GM11168 (cell line): ENCODE data around the gene ZNF275.

ENCODE experiments used
- in situ Hi-C: fragments of 300-500 bp; cut with MboI; formaldehyde crosslinking; loops from one replicate; pipeline ENCODE4 v1.12.0; 2022; ENCODE audit warnings: low sequenced_read_pairs; ENCODE audit not compliant: unreplicated experiment

The ZNF275 gene

DNA sequence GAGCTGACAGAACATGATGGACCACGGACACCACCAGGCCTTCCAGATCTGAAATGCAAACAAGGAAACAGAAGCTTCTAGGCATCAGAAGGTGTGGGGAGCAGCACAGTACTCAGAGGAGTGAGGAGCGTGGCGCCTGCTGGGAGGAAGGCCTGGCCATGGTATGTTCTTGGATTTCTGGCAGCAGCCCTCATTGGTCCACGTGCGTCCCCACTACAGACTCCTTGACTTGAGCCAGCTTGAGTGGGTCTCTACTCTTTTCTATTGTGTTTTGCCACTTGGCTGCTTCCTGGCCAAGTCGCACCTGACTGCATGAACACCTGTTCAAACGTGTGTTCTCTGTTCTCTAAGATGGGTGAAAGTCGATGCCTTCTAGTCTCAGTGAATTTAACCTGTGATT lies 18.0 kb downstream of the ZNF275 start:
- in situ Hi-C loops = no loop called here

DNA sequence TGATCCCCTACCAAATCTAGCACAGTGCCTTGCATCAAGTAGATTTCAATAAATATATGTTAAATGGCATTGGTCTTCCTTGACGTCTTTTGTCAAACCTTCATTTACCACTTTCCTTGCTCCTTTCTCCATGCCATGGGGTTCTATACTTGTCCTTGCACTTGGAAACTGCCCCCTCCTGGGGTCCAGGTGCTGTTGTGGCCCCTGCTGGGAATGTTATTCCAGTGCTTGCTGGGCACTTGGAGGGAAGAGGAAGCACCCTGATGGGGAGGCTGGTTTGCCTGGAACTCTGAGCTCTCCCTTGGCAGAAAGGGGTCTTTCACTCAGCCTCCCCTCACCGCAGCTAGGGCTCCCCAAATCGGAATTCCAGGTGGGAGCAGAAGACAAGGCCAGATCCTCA lies 18.9 kb downstream of the ZNF275 start:
- in situ Hi-C loops = no loop called here

DNA sequence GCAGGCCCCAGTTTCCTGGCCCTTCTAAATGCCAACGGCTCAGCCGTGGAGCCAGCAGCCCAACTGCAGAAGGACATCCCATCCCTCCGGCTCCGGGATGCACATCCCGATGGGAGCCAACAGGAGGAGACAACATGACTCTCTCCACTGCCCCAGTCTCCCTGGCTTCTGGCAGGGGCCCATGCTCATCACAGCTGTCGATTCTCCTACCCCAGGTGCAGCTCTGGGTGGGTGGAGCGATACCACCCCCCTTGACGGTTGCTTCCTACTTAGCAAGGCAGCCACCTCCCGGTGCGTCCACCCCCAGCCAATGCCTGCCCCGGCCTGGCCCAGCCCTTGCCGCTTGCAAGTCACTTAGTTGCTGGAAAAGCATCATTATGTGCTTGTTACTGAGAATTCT lies 19.5 kb downstream of the ZNF275 start:
- in situ Hi-C loops = no loop called here

DNA sequence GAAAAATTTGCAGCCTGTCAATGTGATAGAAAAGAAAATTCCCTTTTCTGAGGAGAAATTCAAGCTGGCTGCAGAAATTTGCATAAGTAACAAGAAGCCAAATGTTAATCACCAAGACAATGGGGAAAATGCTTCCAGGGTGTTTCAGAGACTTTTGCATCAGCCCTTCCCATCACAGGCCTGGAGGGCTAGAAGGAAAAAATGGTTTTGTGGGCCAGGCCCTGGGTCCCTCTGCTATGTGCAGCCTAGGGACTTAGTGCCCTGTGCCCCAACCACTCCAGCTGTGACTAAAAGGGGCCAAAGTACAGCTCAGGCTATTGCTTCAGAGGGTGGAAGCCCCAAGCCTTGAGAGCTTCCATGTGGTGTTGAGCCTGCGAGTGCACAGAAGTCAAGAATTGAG lies 23.9 kb downstream of the ZNF275 start:
- in situ Hi-C loops = no loop called here

DNA sequence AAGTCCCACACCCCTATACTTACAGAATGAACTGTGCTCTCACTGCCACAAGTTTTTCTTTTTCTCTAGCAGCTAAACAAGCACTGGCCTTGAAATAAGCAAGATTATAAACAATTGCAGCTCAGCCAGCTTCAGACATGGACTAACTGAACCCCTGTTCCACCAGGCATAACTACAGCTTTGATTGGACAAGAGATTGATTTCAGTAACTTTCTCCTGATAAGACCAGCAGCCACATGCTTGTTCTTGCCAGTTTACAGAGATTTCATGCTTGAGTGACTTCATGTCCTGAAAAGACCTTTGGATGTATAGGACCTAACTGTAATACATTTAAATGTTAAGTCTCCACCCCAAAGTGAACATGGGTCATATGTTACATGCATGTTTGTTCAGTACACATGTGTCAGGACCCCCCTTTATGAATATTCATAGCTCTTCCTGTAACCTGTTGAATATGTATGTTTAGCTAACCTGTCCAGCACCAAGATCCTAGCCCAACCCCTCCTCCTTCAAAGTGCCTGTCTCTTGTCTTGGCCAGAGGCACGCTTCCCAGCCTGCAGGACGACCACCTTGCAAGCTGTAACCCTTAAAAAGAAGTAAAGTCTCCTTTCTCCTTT lies 27.9 kb downstream of the ZNF275 start:
- in situ Hi-C loops = no loop called here

DNA sequence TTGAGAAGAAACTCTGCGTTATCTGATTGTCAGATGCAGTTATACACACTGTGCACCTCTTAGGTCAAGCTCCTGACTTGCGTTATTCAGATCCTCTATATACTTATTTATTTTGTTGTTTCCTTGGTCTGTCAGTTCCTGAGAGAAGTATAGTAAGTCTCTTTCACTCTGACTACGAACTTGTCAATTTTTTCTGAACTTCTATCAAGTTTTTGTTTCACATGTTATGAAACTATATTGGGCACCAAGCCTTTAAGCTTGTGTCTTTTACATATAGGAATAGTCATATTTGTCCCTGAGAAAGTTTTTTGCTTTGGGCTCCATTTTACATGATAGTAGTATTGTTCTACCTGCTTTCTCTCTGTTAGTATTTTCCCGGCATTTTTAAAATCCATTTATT lies 31.7 kb downstream of the ZNF275 start:
- in situ Hi-C loops = no loop called here

DNA sequence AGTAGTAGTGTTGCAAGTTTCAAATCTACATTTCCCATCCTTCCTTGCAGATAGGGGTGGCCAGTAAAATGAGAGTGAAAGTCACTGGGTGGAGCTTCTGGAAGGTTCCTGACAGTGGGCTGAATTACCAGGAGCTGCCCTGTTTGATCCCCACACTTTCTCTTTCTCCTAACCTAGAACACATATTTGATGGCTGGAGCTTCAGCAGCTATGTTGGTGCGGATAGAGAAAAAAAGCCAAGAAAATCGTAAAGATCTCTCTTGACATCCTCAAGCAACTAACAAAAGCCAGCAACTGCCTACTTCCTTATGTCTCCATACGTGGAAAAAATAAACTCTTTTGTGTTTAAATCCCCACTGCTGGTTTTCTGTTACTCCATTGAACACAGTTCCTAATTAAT lies 32.2 kb downstream of the ZNF275 start:
- in situ Hi-C loops = no loop called here

DNA sequence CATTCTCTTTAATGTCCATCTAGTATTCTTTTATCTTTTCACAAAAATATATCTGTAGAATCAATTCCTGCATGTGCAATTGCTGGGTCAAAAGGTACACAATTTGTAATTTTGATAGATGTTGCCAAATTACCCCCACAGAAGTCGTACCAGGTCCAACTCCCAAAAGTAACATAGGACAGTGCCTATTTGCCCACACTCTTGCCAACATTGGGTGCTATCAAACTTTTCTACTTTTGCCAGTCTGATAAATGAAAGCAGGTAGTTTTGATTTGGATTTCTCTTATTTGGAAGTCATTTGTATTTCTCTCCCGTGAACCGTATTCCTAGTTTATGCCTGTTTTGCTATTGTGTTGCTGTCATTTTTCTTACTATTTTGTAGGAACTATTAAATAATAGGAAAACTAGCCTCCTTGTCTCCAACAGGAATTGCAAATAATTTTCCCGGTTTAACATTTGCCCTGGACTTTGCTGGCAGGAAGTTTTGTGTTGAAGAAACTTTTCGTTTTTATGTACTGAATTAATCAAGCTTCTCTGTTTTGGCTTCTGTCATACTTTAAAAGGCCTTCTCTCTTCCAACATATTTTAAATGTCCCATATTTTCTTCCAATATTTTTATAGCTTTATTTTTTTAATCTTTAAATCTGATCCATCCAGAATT lies 33.1 kb downstream of the ZNF275 start:
- in situ Hi-C loops = no loop called here

DNA sequence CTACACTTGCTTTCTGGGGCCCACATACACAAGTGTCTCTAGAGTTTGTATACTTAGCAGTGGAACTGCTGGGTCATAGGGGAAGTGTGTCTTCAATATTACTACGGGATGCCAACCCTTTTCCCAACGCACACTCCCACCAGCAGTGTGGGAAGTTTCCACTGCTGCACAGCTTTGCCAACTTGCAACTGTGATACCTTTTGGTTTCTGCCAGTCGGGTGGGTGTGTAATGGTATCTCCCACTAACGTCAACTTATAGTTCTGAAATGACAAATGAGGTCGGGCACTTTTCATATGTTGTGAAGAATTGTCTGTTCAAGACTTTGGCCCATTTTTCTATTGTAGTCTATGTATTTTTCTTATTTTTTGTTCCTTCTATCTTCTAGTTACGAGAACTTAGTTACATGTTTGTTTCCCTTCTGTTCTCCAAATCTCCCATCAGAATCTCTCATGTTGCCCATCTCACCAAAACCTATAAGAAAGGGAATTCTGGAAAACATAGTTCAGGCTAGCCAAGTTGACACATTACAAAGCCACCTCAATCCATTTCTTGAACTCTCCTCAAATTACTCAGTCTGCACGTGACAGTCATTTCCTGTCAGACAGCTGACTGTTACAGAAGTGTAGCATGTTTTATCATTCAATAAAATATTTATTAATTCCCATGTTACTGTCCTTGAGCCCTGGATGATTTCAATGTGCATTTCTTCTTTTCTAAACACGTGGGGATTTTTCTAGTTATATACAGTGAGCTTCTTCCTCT lies 36.5 kb downstream of the ZNF275 start:
- in situ Hi-C loops = no loop called here

DNA sequence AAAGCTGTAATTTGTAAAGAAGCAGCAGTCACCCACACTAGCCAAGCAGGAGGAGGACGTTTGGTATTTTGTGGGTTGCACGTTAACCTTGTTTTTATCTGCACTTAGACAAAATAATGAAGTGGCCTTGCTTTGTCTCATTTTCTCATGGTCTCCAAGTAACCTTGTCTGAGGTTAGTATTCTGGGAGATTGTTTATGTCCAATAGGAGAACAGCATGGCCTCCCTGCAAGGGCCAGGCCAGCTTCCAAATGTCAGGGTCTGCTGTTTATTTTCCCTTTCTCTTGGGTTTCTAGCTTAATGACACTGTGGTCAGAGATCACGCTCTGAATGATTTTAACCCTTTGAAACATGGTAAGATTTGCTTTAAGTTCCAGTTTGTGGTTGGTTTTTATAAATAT lies 37.3 kb downstream of the ZNF275 start:
- in situ Hi-C loops = no loop called here

DNA sequence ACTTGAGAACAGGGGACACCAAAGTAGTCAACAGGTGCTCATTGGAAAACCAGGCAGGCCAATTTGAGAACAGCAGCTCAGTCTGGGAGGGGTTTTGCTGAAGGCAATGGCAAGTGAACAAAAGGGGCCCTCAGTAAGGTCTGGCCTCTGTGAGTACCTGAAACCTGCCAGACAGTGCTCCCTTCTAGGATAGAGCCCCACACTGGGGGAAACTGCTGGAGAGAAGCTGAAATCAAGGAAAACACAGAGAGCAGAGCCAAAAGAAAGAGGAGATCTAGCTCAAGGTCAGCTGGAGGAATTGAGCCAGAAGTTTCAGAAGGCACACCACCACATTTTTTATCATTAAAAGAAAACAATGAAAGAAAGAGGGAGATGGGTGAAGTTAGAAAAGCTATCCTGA lies 39.0 kb downstream of the ZNF275 start:
- in situ Hi-C loops = no loop called here

DNA sequence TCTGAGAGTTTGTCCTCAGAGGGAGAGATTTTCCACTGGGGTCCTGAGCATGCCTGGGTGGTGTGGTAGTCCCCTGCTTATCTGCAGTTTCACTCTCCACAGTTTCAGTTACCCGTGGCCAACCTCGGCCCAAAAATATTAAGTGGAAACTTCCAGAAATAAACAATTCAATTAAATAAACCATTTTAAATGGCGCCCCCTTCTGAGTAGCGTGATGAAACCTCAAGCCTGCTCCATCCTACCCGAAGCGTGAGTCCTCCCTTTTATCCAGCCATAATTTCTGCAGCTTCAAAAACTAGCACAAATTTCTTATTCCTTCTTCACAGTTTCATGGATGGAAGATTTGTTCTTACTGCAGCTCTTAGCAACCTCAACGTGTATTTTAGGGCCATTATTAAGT lies 40.5 kb downstream of the ZNF275 start:
- in situ Hi-C loops = no loop called here

DNA sequence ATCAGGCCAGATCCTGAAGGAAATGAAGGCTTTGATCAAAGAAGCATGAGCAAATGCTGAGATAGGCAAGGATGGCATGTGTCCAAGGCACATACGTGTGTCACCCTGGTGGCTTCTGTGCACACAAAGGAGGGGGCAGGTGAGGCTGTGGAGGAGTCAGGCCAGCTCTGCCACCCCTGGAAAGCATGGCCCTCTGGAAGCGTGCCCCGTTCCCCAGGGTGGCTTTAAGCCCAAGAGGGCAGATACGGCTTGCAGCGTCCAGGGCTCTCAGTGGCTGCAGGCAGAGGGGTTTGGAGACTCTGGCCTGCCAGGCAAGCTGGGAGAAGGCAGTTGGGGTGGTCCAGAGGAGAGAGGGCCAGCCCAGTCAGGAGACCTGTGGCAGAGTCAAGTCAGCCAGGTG lies 41.6 kb downstream of the ZNF275 start:
- in situ Hi-C loops = no loop called here

DNA sequence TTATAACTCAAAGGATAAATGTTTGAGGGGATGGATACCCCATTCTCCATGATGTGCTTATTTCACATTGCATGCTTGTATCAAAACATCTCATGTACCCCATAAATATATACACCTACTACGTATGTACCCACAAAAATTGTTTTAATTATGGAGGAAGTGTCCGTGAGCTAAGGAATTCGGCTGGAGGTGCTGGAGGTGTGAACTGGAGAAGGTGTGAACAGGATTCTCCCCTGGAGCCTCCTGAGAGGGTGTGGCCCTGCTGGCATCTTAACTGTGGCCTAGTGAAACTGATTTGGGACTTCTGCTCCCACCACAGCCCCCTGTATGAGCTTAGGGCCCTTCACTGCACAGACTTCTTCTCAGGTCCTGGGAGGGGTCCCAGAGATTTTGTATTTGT lies 43.8 kb downstream of the ZNF275 start:
- in situ Hi-C loops = no loop called here

DNA sequence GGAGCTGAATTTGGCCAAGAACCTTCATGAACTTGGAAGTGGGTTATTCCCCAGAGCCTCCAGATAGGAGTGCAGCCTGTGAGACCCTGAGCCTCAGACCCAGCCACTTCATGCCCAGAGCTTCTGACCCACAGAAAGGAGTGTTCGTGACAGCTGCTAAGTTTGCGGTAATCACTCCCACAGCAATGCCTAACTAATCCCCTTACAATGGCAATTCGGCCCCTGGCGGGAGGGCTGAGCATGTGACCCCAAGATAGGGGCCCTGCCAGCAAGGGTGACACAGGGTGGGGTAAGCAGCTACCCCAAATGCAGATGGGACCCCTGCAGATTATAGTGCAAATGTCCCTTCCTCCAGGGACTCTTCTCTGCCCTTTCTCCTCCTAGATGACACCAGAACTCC lies 44.7 kb downstream of the ZNF275 start:
- in situ Hi-C loops = no loop called here

DNA sequence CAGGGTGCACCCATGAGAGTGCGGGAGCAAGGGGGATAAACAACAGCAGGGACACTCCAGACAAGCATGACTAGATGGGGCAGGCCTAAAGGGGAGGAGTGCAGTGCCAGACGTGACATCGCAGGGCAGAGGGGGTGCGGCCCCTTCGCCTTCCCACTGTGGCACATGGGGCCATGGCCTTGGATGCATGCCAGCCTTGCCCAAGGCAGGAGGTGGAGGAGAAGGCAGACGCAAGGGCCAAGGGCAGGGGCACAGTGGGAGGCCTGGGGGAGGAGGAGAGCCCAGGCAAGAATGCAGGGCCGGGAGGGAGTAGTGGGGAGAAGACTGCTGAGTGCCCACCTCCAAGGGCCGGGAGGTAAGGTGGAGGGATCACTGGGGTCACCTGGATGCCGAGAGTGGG lies 45.6 kb downstream of the ZNF275 start:
- in situ Hi-C loops = no loop called here

DNA sequence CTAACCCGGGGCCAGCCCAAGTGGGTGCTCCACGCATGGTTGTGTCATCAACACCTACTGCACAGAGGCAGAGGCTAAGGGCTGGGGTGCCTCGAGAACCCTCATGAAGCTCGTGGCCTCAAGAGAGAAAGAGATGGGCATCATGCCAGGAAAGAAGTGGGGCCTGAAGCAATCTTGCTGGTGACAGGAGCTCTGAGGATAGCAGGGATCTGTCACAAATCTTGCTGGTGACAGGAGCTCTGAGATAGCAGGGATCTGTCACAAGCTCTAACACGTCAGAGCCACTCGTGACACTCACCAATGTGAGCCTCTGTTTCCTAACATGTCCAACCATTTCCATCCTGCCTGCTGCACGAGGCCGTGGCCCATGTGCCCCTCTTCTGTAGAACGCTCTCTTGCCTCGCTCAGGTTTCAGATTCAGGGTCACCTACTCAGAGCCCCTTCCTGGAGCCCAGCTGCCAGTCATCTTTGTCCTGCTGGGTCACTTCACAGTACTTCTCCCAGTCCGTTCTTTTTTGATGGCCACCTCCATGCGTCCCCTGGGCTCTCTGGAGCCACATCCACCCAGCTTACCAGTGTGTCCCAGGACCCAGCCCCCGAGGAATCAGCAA lies 46.1 kb downstream of the ZNF275 start:
- in situ Hi-C loops = no loop called here

DNA sequence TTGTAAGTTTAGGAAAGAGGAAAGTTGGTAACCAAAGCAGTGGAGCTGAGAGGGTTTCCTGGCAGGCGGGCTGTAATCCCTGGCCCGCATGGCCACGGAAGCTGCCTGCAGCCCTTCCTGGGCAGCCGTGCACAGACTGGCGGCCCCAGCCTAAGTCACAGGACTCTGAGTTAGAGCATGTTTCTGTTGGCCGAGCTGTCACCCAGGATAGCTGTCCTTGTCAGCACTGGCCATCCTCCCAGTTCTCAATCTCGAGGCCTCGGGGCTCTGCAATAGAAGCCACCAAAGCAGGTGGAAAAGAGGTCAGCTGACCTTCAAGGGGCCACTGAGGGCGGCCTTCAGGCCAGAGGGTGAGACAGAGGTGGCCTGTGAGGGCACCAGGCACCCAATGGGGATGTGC lies 46.7 kb downstream of the ZNF275 start:
- in situ Hi-C loops = no loop called here

DNA sequence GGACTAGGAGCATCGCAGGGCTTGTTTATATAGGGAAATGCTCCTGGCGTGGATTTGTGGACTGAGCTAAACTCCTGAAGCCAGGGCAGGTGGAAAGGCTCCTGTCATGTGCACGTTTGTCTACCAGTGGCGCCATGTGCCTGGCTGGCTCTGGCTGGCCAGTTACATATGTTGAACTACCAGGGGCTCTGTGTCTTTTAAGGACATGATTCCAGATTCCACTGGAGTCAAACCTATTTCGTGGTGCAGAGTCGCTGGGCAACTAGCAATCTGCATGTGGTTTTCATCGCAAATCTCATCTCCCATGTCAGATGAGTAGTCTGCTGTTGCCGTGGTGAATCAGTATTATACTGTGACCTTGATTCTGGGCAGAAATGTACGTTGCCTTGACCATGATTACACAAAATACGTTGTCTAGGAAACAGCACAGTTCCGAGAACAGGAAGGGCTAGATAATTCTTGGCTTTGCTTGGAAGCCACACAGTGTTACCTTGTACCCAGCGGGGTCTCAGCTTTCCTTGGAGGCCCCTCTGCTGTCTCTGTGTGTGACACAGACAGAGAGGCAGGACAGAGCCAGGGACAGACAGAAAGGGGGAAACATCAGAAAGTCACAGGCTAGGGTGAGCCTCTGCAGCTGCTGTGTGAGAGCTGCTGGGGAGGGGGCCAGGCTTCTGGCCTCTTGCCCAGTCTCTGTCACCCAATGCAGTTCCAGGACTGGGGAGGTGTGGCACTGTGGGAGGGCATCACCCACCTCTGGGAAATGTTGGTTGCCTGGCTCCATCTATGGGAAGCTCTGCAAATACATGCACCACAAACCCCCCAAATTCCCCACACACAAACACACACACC lies 48.0 kb downstream of the ZNF275 start:
- in situ Hi-C loops = no loop called here
